ENCODE measurements around the gene SOCS4. TPM values are rescaled to one million over a fixed set of nuclear protein-coding genes. Genes with fewer than 3 reads are reported as not detected.
A peak's percentile ranks its signal among the peaks of the same experiment; 100 is the strongest.

The SOCS4 gene
- total RNA-seq, 6 experiments from 2014 or later, result 5.5 to 8.5 (median 7.6) TPM

DNA sequence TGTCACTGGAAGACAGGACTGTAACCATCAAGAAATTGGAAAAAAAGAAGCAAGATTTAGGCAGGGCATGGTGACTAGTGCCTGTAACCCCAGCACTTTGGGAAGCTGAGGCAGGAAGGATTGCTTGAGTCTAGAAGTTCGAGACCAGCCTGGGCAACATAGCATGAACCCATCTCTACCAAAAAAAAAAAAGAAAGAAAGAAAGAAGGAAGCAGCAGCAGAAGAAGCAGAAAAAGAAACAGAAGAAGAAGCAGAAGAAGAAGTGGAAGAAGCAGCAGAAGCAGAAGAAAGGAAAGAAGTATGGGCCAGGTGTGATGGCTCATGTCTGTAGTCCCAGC is 71.5 kb downstream of the SOCS4 start:
- H3K36me3 ChIP-seq, result no peaks in the 10 kb centered on the region
- H3K27me3 ChIP-seq, result no peaks in the 10 kb centered on the region
- intact Hi-C loops (cut with DNase I), result loop anchor here in 1 of 2 donors (10.0 kb wide), 1 partner anchor 56 kb away; no protein-coding TSS in a partner anchor
- DNase-seq (no peak), ATAC-seq (no peak)
- H3K4me1 ChIP-seq, result peaks cover 0 to 11% (median 3%) of the 10 kb centered on the region in 4 donors
- no peak overlapping the region for H3K4me3 ChIP-seq
- WGBS (ENCODE audit: insufficient coverage, low coverage, low lambda C conversion rate, missing lambda C conversion rate), result no CpG with 5 or more reads among the region's 1 CpG
- H3K27ac ChIP-seq, result peak overlapping the region in 1 of 3 donors; percentile 31
- H3K9me3 ChIP-seq, result no peaks in the 10 kb centered on the region
- TF ChIP-seq POLR2A (IDR thresholded peaks at IDR 0.05), result no peak
- TF ChIP-seq, protein P1, sequence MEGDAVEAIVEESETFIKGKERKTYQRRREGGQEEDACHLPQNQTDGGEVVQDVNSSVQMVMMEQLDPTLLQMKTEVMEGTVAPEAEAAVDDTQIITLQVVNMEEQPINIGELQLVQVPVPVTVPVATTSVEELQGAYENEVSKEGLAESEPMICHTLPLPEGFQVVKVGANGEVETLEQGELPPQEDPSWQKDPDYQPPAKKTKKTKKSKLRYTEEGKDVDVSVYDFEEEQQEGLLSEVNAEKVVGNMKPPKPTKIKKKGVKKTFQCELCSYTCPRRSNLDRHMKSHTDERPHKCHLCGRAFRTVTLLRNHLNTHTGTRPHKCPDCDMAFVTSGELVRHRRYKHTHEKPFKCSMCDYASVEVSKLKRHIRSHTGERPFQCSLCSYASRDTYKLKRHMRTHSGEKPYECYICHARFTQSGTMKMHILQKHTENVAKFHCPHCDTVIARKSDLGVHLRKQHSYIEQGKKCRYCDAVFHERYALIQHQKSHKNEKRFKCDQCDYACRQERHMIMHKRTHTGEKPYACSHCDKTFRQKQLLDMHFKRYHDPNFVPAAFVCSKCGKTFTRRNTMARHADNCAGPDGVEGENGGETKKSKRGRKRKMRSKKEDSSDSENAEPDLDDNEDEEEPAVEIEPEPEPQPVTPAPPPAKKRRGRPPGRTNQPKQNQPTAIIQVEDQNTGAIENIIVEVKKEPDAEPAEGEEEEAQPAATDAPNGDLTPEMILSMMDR (IDR thresholded peaks at IDR 0.05), result no peak

Other genes starting within 250 kb of the SOCS4 start
- gene GCH1, start 124.4 kb upstream of the SOCS4 start, total RNA-seq, result 10 to 100 TPM; 41.5 to 93.6 (median 58.1) TPM
- gene WDHD1, start 137 bp upstream of the SOCS4 start, total RNA-seq, result 1 to 10 TPM in 4 of 6 experiments, under 1 TPM in 2; 0.53 to 2.6 (median 1.3) TPM
- 10 to 100 TPM; 21.2 to 49.8 (median 34.6) TPM for gene MAPK1IP1L, start 24.4 kb downstream of the SOCS4 start, total RNA-seq
- 10 to 100 TPM in 3 of 6 experiments, 1 to 10 TPM in 3; 3.1 to 21.6 (median 12.3) TPM for gene LGALS3, start 102.0 kb downstream of the SOCS4 start, total RNA-seq
- gene DLGAP5, start 164.3 kb downstream of the SOCS4 start, total RNA-seq, result 1 to 10 TPM in 2 of 6 experiments, under 1 TPM in 3, not detected in 1; 0.27 to 1.3 (median 0.86) TPM
- 10 to 100 TPM in 1 of 6 experiments, 1 to 10 TPM in 5; 6.2 to 10.3 (median 8.7) TPM for gene FBXO34, start 244.2 kb downstream of the SOCS4 start, total RNA-seq